HepG2 (cell line): Measurements from ENCODE around the gene VAMP8. TPM values are rescaled to one million over a fixed set of nuclear protein-coding genes. Genes with fewer than 3 reads are reported as not detected.

ENCODE experiments used
- ATAC-seq: fragments of 200-7000 bp; cut with Tn5 transposase; 3 replicates; pipeline ENCODE4 v1.9.1; 2020; ENCODE audit warnings: mild to moderate bottlenecking, moderate library complexity
- BruUV-seq: library from RNA; stranded (reverse); fragments of 400-500 nt; replicated peaks from 2 replicates; lab custom pipeline; 2021; lab: Mats Ljungman, UMichigan
- CTCF ChIA-PET: fragments of 300-600 bp; formaldehyde crosslinking; extraction: SDS; loops from one replicate; lab custom pipeline; 2021; ENCODE audit warnings: low total read pairs, inconsistent platforms, low intra/inter-chr PET ratio; lab: Yijun Ruan, JAX
- POLR2A ChIA-PET: fragments of 350-600 bp; sonication (Branson Sonifier 250); formaldehyde crosslinking; loops from one replicate; lab custom pipeline; 2020; ENCODE audit warnings: antibody characterized with exemption, inconsistent platforms; lab: Yijun Ruan, JAX
- DNase-seq: peaks from one replicate; pipeline ENCODE4 v3.0.0-alpha.2; 2015; ENCODE audit warnings: low spot score
- FAIRE-seq: peaks from 3 replicates; lab custom pipeline; 2011; peaks lifted over from hg19 to GRCh38; lab: Jason Lieb, UNC
- H2AFZ ChIP-seq: one replicate; pipeline ENCODE4 v1.6.1; 2011; ENCODE audit warnings: low read length, inconsistent platforms
- H3K27ac ChIP-seq: fragments of 300-600 bp; 3 replicates; pipeline ENCODE4 v1.8.0; 2011; ENCODE audit warnings: mixed run types, mild to moderate bottlenecking, mixed read lengths, low read length, inconsistent platforms; ENCODE audit not compliant: insufficient read depth; ENCODE audit errors: extremely low read length
- H3K27me3 ChIP-seq, 2 experiments: fragments of 200-600 bp in 1 of 2; 2 replicates in 1 of 2; 3 replicates in 1 of 2; pipeline versions ENCODE4 v1.6.0 to v1.8.0; 2011; ENCODE audit warnings: low read length in 2 of 2, mild to moderate bottlenecking in 2 of 2, moderate library complexity in 2 of 2, inconsistent platforms in 1 of 2; ENCODE audit not compliant: insufficient read depth in 2 of 2, control insufficient read depth in 1 of 2
- H3K36me3 ChIP-seq, 2 experiments: fragments of 200-600 bp in 1 of 2; replicated peaks in 1 of 2; 2 replicates in 1 of 2; 3 replicates in 1 of 2; pipeline versions ENCODE4 v1.5.1 to v1.8.0; 2011; ENCODE audit warnings: low read length in 2 of 2, inconsistent platforms in 1 of 2; ENCODE audit not compliant: insufficient read depth in 2 of 2, control insufficient read depth in 1 of 2
- H3K4me1 ChIP-seq: 2 replicates; pipeline ENCODE4 v1.5.1; 2012; ENCODE audit warnings: low read length, inconsistent platforms; ENCODE audit not compliant: insufficient read depth
- H3K4me2 ChIP-seq: 2 replicates; pipeline ENCODE4 v1.6.0; 2011; ENCODE audit warnings: low read depth, low read length, inconsistent platforms
- H3K4me3 ChIP-seq, 3 experiments: fragments of 200-600 bp in 1 of 3; sonication (generic), shearing (Covaris generic) in 1 of 3; replicated peaks in 1 of 3; 2 replicates each; pipeline ENCODE4 v1.5.1; 2011 to 2016; ENCODE audit warnings: low read length in 3 of 3, inconsistent platforms in 2 of 3, low read depth in 2 of 3, mild to moderate bottlenecking in 2 of 3, control low read depth in 1 of 3, mixed read lengths in 1 of 3; ENCODE audit not compliant: insufficient read depth in 1 of 3
- H3K79me2 ChIP-seq: one replicate; pipeline ENCODE4 v1.6.1; 2011; ENCODE audit warnings: low read length, inconsistent platforms; ENCODE audit not compliant: insufficient read depth
- H3K9ac ChIP-seq: 2 replicates; pipeline ENCODE4 v1.6.0; 2011; ENCODE audit warnings: mild to moderate bottlenecking, low read depth, low read length, inconsistent platforms; ENCODE audit not compliant: insufficient read depth
- H3K9me3 ChIP-seq: 2 replicates; pipeline ENCODE4 v1.5.1; 2012; ENCODE audit warnings: mild to moderate bottlenecking, low read length
- H4K20me1 ChIP-seq: 2 replicates; pipeline ENCODE4 v1.6.0; 2011; ENCODE audit warnings: inconsistent platforms, mild to moderate bottlenecking, low read length, moderate library complexity; ENCODE audit not compliant: insufficient read depth
- ARNT ChIP-seq: fragments of 450-650 bp; IDR thresholded peaks from 2 replicates; pipeline ENCODE4 v1.6.1; 2017
- ATF7 ChIP-seq, 2 experiments: fragments of 450-650 bp in 1 of 2; sonication (generic) in 1 of 2; formaldehyde crosslinking in 1 of 2; IDR thresholded peaks; 2 replicates each; pipeline versions ENCODE4 v1.4.0 to v1.6.1; 2016 to 2020; ENCODE audit warnings: antibody characterized with exemption in 1 of 2, mild to moderate bottlenecking in 1 of 2, missing genetic modification reagents in 1 of 2
- ERF ChIP-seq: IDR thresholded peaks from 2 replicates; pipeline ENCODE4 v1.6.1; 2018; ENCODE audit warnings: missing biosample characterization, missing genetic modification reagents
- FOXP1 ChIP-seq, 2 experiments: fragments of 450-650 bp in 1 of 2; IDR thresholded peaks; 2 replicates each; pipeline ENCODE4 v1.6.1; 2017 to 2018; ENCODE audit warnings: antibody characterized with exemption in 1 of 2
- RBM22 ChIP-seq: fragments of 200-400 bp; formaldehyde crosslinking; optimal IDR thresholded peaks from 2 replicates; pipeline ENCODE3; 2017; ENCODE audit warnings: mild to moderate bottlenecking, low read length, moderate library complexity
- SRSF4 ChIP-seq: fragments of 200-400 bp; formaldehyde crosslinking; IDR thresholded peaks from one replicate; pipeline ENCODE4 v1.6.1; 2018; ENCODE audit warnings: mild to moderate bottlenecking, low read depth, low read length, moderate library complexity; ENCODE audit not compliant: poor library complexity, severe bottlenecking
- TOPORS ChIP-seq: sonication (generic); formaldehyde crosslinking; IDR thresholded peaks from 2 replicates; pipeline ENCODE4 v1.8.0; 2023; ENCODE audit warnings: mild to moderate bottlenecking, missing genetic modification reagents
- ZNF333 ChIP-seq: sonication (generic); formaldehyde crosslinking; IDR thresholded peaks from 2 replicates; pipeline ENCODE4 v1.4.0; 2020; ENCODE audit warnings: mild to moderate bottlenecking, missing genetic modification reagents, borderline replicate concordance
- ZNF546 ChIP-seq: sonication (generic); formaldehyde crosslinking; conservative IDR thresholded peaks from 2 replicates; pipeline ENCODE4 v1.8.1; 2023; ENCODE audit warnings: mild to moderate bottlenecking, missing genetic modification reagents
- ZNF773 ChIP-seq: sonication (generic); formaldehyde crosslinking; IDR thresholded peaks from 2 replicates; pipeline ENCODE4 v1.4.0; 2020; ENCODE audit warnings: missing genetic modification reagents, borderline replicate concordance
- WGBS: methylation state at CpG from one replicate; pipeline ENCODE4 v1.1.6; 2017; ENCODE audit warnings: low lambda C conversion rate; 5-methylcytosine and 5-hydroxymethylcytosine counted together
- in situ Hi-C: cut with HindIII; loops from 2 replicates; pipeline ENCODE4 v1.10.0; 2017; ENCODE audit warnings: low pct_unique_long_range_greater_than_20kb; ENCODE audit not compliant: extremely low pct_ligation_motif_present
- intact Hi-C: fragments of 100-400 bp; cut with micrococcal nuclease; formaldehyde crosslinking; loops from one replicate; pipeline ENCODE4 v1.10.0; 2022; ENCODE audit not compliant: unreplicated experiment
- polyA plus RNA-seq, 8 experiments: library from polyadenylated mRNA; depleted of rRNA in 3 of 8; stranded (reverse) in 7 of 8; unstranded in 1 of 8; fragments of >200 nt; fragmentation: Illumina TruSeq in 4 of 8; extraction: Trizol in 4 of 8; gene quantifications; 2 replicates each; pipeline versions ENCODE4 v1.2.1 to v1.2.3, GENCODE V29; 2011 to 2016; ENCODE audit warnings: low read depth in 4 of 8, missing spikeins in 1 of 8, mixed read lengths in 1 of 8; ENCODE audit not compliant: insufficient read depth in 1 of 8
- total RNA-seq, 5 experiments: library from RNA; depleted of rRNA; stranded (reverse); fragments of >200 nt; fragmentation: Illumina TruSeq; extraction: Trizol; gene quantifications; 2 replicates each; pipeline ENCODE4 v1.2.3, GENCODE V29; 2016; ENCODE audit warnings: low read depth in 1 of 5
- TF ChIP-seq, protein P1 (sequence below): fragments of 450-650 bp; IDR thresholded peaks from 2 replicates; pipeline ENCODE4 v1.6.1; 2016
- TF ChIP-seq, protein P2 (sequence below): sonication (generic); formaldehyde crosslinking; IDR thresholded peaks from 2 replicates; pipeline ENCODE4 v1.4.0; 2020; ENCODE audit warnings: mild to moderate bottlenecking, low read depth, missing genetic modification reagents
- TF ChIP-seq, protein P3 (sequence below): IDR thresholded peaks from 2 replicates; pipeline ENCODE4 v1.6.1; 2018; ENCODE audit warnings: missing genetic modification reagents
- TF ChIP-seq, protein P4 (sequence below): IDR thresholded peaks from 2 replicates; pipeline ENCODE4 v1.6.1; 2018; ENCODE audit warnings: missing genetic modification reagents, mild to moderate bottlenecking, missing compliant biosample characterization
- TF ChIP-seq, protein P5 (sequence below): sonication (generic); formaldehyde crosslinking; IDR thresholded peaks from 2 replicates; pipeline ENCODE4 v1.5.0; 2020; ENCODE audit warnings: mild to moderate bottlenecking, missing genetic modification reagents

VAMP8 gene
- total and polyA plus RNA-seq, 2 of the 13 experiments (the other 11 are each of a cell fraction or from before 2014, with no cell fraction given) = 83.3 to 157 TPM

DNA sequence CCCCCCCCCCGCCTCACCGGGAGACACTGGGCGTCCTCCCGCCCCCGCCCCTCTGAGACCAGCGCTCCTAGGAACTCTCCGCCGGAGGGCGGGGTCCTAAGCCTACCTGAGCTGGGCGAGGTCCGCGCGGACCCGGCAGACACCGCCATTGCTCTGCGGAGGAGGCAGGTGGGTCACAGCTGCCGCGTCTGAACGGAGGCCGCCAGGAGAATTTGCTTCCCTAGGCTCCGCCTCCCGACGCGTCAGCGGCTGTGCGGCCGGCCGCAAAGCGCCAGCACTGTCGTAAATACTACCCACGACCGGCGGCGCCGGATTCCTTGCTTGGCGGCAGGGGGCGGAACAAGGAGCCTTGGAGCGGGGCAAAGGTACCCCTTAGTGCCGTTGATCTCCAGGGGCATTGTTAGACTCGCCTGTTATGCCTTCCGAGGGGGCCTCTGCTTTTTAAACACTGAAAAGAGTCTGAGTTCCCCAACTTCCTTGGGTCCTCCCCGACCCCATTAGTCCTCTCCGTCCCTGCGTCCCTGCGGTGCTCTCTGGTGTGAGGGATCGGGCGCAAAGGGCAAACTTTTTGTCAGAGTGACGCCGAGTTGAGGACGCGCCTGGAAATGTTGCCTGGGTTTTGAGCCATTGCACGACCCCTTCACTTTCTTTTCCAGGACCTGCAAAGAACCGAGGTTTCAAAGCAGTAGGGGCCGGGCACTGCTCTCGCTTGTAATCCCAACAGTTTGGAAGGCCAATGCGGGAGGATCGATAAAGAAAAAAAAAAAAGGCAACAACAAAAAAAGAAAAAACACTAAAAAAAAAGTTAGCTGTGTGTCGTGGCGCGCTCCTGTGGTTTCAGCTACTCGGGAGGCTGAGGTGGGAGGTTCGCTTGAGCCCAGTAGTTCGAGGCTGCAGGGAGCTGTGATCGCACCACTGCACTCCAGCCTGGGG lies 15.8 kb upstream of the VAMP8 start, which contains the start of gene GGCX:
TSS of gene GGCX (minus strand) at position 214 of the 933 bp plus-strand sequence. CDS start at position 149, 65 bp downstream.
- CTCF ChIA-PET = no interaction called here
- intact Hi-C loops = loop anchor here (1.0 to 2.0 kb wide), 2 partner anchors 15 to 41 kb away; partner anchors contain the start of genes TMEM150A and VAMP8
- in situ Hi-C loops = no loop called here
- peak; percentile 34; the same call in 1 of the 2 replicates for TF ChIP-seq ZNF546 (CRISPR knock-in tag)
- TF ChIP-seq, protein P1, sequence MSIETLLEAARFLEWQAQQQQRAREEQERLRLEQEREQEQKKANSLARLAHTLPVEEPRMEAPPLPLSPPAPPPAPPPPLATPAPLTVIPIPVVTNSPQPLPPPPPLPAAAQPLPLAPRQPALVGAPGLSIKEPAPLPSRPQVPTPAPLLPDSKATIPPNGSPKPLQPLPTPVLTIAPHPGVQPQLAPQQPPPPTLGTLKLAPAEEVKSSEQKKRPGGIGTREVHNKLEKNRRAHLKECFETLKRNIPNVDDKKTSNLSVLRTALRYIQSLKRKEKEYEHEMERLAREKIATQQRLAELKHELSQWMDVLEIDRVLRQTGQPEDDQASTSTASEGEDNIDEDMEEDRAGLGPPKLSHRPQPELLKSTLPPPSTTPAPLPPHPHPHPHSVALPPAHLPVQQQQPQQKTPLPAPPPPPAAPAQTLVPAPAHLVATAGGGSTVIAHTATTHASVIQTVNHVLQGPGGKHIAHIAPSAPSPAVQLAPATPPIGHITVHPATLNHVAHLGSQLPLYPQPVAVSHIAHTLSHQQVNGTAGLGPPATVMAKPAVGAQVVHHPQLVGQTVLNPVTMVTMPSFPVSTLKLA = no peak
- peak; percentile 78 for TF ChIP-seq RBM22
- no peak for TF ChIP-seq SRSF4
- peak; percentile 94 for TF ChIP-seq ERF
- TF ChIP-seq ZNF773 (CRISPR knock-in tag) = no peak
- TF ChIP-seq, protein P2, sequence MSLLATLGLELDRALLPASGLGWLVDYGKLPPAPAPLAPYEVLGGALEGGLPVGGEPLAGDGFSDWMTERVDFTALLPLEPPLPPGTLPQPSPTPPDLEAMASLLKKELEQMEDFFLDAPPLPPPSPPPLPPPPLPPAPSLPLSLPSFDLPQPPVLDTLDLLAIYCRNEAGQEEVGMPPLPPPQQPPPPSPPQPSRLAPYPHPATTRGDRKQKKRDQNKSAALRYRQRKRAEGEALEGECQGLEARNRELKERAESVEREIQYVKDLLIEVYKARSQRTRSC (CRISPR knock-in tag) = no peak
- no peak for TF ChIP-seq TOPORS (CRISPR knock-in tag)
- TF ChIP-seq, protein P3, sequence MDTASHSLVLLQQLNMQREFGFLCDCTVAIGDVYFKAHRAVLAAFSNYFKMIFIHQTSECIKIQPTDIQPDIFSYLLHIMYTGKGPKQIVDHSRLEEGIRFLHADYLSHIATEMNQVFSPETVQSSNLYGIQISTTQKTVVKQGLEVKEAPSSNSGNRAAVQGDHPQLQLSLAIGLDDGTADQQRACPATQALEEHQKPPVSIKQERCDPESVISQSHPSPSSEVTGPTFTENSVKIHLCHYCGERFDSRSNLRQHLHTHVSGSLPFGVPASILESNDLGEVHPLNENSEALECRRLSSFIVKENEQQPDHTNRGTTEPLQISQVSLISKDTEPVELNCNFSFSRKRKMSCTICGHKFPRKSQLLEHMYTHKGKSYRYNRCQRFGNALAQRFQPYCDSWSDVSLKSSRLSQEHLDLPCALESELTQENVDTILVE (CRISPR knock-in tag) = peak; percentile 75
- TF ChIP-seq, protein P4, sequence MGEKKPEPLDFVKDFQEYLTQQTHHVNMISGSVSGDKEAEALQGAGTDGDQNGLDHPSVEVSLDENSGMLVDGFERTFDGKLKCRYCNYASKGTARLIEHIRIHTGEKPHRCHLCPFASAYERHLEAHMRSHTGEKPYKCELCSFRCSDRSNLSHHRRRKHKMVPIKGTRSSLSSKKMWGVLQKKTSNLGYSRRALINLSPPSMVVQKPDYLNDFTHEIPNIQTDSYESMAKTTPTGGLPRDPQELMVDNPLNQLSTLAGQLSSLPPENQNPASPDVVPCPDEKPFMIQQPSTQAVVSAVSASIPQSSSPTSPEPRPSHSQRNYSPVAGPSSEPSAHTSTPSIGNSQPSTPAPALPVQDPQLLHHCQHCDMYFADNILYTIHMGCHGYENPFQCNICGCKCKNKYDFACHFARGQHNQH (CRISPR knock-in tag) = peak; percentile 79; the same call in 1 of the 2 replicates
- no peak for TF ChIP-seq FOXP1 (IDR thresholded peaks at IDR 0.05)
- TF ChIP-seq FOXP1 (CRISPR knock-in tag; IDR thresholded peaks at IDR 0.05) = no peak; the same call in 1 of the 2 replicates
- TF ChIP-seq ZNF333 (CRISPR knock-in tag) = peak; percentile 89; the same call in 1 of the 2 replicates
- TF ChIP-seq, protein P5, sequence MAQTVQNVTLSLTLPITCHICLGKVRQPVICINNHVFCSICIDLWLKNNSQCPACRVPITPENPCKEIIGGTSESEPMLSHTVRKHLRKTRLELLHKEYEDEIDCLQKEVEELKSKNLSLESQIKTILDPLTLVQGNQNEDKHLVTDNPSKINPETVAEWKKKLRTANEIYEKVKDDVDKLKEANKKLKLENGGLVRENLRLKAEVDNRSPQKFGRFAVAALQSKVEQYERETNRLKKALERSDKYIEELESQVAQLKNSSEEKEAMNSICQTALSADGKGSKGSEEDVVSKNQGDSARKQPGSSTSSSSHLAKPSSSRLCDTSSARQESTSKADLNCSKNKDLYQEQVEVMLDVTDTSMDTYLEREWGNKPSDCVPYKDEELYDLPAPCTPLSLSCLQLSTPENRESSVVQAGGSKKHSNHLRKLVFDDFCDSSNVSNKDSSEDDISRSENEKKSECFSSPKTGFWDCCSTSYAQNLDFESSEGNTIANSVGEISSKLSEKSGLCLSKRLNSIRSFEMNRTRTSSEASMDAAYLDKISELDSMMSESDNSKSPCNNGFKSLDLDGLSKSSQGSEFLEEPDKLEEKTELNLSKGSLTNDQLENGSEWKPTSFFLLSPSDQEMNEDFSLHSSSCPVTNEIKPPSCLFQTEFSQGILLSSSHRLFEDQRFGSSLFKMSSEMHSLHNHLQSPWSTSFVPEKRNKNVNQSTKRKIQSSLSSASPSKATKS = no peak
- TF ChIP-seq ATF7 (IDR thresholded peaks at IDR 0.05) = no peak
- TF ChIP-seq ATF7 (CRISPR knock-in tag; IDR thresholded peaks at IDR 0.05) = 0 out of 2 replicates have a peak, but pooled peaks have one; percentile 26
- TF ChIP-seq ARNT = no peak

More for the DNA sequence above, 15.8 kb upstream of the VAMP8 start, which contains the start of gene GGCX:
- Histone ChIP-seq H4K20me1 (peaks cover 6% of the 10 kb centered on the region; the same call in 1 of the 2 replicates), H3K36me3 (peaks cover 3 to 23% of the 10 kb centered on the region in 2 experiments; a peak in 4 of 5 replicates), H3K9ac (peak within 1 kb of the TSS; percentile 92), H3K27me3 (peaks cover 0 to 4% of the 10 kb centered on the region in 2 experiments; a peak in 1 of 5 replicates), H3K79me2 (peaks cover 40% of the 10 kb centered on the region), H3K9me3 (no peaks in the 10 kb centered on the region), H3K4me2 (peak within 1 kb of the TSS; percentile 96), H3K4me3 (peak within 1 kb of the TSS; percentile 84 to 98 (median 91)), H3K27ac (peak within 1 kb of the TSS; percentile 91), H2AFZ (peak within 1 kb of the TSS; percentile 56), H3K4me1 (peaks cover 59% of the 10 kb centered on the region)
- FAIRE-seq = peak; percentile 71
- POLR2A ChIA-PET = interaction anchor here (0.8 to 20.8 kb wide), 24 partner anchors 7 to 236 kb away, joined by 3 to 645 read pairs (median 6); partner anchors contain the start of genes C2orf68, ELMOD3, MAT2A and RETSAT
- TSS peak; percentile 98 for BruUV-seq
- 5% methylated on average over 58 of the region's 64 CpGs for WGBS
- ATAC-seq = peak; percentile 89
- peak; percentile 95 for DNase-seq
